ENCODE results near the gene CEACAM20.
A peak's percentile ranks its signal among the peaks of the same experiment; 100 is the strongest.
"Not testable (repeated sequence)": the region's sequence is repeated elsewhere in the genome, so short reads cannot be mapped to it uniquely, and the experiment has no call there.

Gene CEACAM20

DNA sequence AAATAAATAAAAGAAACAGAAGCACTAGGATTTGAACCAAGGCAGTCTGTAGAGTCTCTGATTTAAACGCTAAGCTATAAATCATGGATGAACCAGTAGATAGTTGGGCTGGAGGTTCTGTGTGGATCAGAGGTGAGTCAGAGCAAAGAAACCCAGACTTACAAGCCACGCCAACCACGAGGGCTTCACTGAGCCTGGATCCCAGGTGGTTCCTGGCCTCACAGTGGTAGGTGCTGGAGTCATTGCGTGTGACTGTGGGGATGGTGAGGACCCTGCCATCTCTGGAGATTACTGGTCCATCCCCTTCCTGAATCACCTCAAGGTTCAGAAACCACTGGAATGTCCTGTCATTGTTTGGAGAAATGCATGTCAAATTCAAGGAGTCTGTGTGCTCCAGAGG lies 19.3 kb upstream of the CEACAM20 start:
- DNase-seq (ENCODE audit: low spot score), result no peak

GRCh38 chr19:44544031-44544430 lies 14.6 kb upstream of the CEACAM20 start:
- DNase-seq (ENCODE audit: low spot score), result no peak

DNA sequence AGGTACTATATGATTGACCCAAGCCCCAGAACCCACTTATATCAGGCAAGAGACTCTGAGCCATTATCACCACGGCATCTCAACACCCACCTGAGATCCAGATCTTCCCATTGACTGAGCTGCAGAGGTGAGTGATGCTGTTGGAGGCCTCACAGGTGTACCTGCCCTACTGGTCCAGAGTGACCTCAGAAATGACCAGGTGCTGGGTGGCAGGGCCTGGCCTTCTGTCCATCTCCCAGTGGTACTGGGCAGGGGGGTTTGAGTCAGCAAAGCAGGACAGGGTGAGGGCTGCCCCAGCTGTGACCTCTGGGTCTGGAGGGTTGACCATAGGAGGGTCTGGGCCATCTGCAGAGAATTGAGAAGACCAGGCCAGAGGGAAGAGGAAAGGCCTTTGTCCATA lies 13.2 kb upstream of the CEACAM20 start:
- no peak for DNase-seq (ENCODE audit: low spot score)

GRCh38 chr19:44540736-44541135 lies 11.3 kb upstream of the CEACAM20 start:
- DNase-seq (ENCODE audit: low spot score), result no peak

DNA sequence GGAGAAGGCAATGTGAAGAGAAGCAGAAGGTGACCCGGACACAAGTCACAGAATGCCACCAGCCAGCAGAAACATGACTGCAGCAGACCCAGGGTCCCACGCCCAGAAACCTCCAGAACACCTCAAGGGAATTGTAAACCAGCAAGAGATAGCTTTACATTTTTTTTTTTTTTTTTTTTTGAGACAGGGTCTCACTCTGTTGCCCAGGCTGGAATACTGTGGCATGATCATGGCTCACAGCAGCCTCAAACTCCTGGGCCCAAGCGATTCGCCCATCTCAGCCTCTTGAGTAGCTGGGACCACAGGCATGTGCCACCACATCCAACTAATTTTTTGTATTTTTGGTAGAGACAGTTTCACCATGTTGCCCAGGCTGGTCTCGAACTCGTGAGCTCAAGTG lies 10.5 kb upstream of the CEACAM20 start:
- DNase-seq (ENCODE audit: low spot score), result no peak

DNA sequence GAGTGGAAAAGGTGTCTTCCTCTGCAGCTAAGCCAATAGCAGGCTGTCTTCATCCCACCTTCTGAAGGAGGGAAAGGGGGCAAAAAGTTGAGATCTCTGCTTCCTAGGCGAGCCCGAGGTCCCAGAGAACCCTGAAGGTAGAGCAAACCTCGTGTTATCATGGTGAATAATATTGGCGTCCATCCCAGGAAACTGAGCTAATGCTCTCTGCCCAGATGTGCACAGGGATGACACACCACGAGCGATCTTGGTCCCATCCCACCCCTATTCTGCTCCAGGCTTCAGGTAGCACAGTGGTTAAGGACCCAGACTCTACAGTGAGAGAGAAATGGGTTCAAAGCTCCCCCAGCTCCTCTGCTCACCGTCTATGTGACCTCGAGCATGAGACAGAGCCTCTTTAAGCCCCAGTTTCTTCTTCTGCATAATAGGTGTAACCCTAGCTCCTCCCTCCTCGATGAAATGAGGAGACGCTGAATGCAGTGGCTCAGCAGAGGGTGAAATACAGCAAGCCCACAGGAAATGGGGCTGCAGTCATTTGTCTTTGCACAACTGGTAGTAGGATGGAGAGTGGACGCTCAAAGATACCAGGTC lies 9.9 kb upstream of the CEACAM20 start:
- no peak for DNase-seq (ENCODE audit: low spot score)

GRCh38 chr19:44535361-44535760 lies 5.9 kb upstream of the CEACAM20 start:
- DNase-seq (ENCODE audit: low spot score), result not testable (repeated sequence)

DNA sequence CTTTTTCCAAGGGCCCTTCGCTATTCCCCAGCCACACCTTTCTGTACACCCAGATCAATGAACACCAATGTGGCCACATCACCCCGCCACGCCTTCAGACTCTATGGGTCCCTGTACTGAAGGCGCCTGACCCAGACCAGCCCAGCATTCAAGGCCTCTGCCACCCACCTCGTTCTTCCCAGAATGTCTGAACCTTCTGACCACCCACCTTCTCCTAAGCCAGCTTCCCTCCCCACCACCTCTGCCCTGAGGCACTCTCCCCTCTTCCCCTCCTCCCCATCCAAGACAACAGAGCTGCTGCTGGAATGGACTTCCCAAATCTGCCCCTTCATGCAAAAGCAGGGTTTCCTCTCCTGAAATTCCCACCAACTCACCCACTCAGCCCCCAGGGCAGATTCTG lies 3.3 kb upstream of the CEACAM20 start:
- DNase-seq (ENCODE audit: low spot score), result no peak

GRCh38 chr19:44530777-44531176 lies 1.3 kb upstream of the CEACAM20 start:
- DNase-seq (ENCODE audit: low spot score), result no peak

- no peak for DNase-seq (ENCODE audit: low spot score)
Measured at GRCh38 chr19:44527554-44527953, 1.9 kb downstream of the CEACAM20 start.

DNA sequence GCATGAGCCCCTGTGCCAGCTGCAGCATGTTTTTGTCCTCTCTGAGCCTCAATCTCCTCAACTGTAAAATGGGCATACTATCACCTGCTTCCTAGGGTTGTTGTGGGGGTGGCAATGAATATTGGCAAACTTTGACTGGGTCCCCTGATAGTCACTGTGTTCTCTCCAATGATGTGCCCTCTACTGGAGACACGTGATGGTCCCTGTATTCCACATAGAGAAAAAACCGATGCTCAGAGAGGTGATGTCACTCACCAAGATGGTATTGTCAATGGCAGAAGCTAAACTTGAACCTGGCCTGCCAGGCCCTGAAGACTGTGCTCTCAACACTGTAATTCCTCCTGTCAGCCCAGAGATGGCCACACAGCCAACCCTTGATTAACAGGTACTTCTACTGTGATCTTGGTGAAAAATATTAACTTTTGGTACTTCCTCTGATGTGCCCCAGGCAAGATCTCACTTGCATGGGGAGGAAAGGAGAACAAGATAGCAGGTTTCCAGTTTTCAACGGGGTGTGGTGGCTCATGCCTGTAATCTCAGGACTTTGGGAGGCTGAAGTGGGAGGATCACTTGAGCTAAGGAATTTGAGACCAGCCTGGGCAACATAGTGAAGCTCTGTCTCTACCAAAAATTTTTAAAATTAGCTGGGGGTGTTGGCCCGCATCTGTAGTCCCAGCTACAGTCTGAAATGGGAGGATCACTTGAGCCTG lies 3.6 kb downstream of the CEACAM20 start:
- DNase-seq (ENCODE audit: low spot score), result no peak

DNA sequence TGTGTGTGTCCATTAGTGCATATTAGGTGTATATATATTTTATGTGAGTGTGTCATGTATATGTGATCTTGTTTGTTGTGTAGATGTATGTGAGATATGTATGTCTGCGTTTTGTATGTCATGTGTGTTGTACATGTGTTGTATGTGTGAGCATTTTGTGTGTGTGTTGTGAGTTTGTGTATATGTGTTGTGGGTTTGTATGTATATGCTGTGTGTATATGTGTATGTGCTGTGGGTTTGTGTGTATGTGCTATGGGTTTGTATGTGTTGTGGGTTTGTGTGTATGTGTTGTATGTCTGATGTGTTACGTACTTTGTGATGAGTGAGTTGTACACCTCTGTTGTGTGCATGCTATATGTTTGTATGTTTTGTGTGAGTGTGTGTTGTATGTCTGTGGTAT lies 8.1 kb downstream of the CEACAM20 start:
- no peak for DNase-seq (ENCODE audit: low spot score)

DNA sequence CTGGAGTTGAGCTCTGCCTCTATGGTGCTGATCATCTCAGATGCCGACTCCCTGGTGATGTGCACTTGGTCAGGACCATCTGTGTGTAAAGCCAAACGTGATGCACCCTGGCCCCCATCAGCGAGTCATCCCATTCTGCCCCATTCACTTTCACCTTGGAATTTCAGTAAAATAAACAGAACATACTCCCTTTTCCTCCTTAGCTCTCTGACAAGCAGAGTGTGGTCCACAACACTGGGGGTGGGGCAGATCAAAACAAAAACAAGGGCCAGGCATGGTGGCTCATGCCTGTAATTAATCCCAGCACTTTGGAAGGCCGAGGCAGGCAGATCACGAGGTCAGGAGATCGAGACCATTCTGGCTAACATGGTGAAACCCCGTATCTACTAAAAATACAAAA lies 12.3 kb downstream of the CEACAM20 start:
- DNase-seq (ENCODE audit: low spot score), result no peak

DNA sequence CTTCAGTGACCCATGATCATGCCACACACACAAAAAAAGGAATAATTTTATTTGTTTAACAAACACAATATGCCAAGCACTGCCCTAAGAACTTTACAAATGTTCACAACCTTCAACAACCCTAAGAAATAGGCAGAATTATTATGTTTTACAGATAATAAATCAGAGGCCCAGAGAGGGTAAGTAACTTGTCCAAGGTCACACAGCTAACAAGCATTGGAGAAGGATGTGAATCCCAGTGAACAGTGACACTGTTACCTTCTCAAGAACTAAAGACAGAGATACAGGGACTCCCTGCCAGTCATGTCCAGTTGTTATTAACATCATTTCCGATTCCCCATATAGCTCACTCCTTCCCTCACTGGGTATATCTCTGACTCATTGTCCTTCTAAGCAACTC lies 13.6 kb downstream of the CEACAM20 start:
- no peak for DNase-seq (ENCODE audit: low spot score)

DNA sequence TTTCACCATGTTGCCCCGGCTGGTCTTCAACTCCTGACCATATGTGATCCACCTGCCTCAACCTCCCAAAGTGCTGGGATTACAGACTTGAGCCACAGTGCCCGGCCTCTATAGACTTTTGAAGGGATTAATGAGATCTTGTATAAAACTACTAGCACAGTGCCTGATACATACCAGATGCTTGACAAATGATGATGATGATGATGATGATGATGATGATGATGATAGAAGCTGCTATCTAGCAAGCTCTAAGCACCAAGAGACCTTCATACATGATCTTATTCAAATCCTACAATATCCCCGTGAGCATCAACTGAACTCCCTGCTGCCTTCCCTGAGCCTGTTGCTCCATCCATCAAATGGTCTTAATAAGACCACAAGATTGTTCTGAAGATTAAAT lies 14.4 kb downstream of the CEACAM20 start:
- DNase-seq (ENCODE audit: low spot score), result no peak

GRCh38 chr19:44512326-44513298 lies 16.9 kb downstream of the CEACAM20 start:
- peak; percentile 28 for DNase-seq (ENCODE audit: low spot score)

GRCh38 chr19:44509478-44509877 lies 20.0 kb downstream of the CEACAM20 start:
- DNase-seq (ENCODE audit: low spot score), result no peak

- DNase-seq (ENCODE audit: low spot score), result peak; percentile 95
Measured at GRCh38 chr19:44499962-44500949, 29.2 kb downstream of the CEACAM20 start, which contains the start of gene ZNF180. TSS of gene ZNF180 (minus strand) at chr19:44500522. CDS start at chr19:44497334, 3,188 bp downstream.

GRCh38 chr19:44499559-44499958 lies 29.9 kb downstream of the CEACAM20 start:
- no peak for DNase-seq (ENCODE audit: low spot score)

GRCh38 chr19:44498988-44499387 lies 30.5 kb downstream of the CEACAM20 start:
- no peak for DNase-seq (ENCODE audit: low spot score)

DNA sequence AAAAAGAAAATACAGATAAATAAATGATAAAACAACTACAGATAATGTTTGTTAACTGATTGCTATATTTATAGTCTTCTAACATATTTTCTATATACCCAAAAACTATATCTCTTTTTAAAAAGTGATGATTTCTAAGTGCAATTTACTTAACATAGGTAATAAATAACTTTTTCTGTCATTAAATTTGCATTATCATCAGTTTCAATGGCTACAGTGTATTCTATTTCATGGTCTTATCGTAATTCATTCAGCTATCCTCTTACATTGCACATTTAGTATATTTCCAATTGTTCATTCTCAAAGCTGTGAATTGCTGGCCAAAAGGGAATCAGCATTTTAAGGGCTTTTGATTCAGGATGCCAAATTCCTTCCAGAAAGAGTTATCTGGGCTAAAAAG lies 32.8 kb downstream of the CEACAM20 start:
- DNase-seq (ENCODE audit: low spot score), result no peak
